ENCODE results near the gene DYDC2.

DNA sequence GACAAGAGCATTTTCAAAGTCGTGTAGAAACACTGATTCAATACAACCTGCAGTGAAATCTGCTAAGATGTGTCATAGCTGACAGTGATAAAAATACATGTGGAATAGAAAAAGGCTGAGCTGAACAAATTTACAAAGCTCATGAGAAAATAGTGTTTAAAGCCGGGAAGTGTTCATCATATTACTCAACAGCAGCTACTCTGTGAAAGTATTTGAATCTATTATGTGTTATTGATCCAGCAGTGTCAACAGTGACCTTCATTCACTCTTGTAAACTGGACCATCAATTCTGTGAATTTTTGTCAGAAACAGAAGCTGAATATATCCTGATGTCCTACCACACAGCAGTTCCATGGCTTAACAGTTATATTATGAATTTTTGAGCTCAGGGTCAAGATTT, 11.7 kb upstream of the DYDC2 start:
- TF ChIP-seq, protein P1, sequence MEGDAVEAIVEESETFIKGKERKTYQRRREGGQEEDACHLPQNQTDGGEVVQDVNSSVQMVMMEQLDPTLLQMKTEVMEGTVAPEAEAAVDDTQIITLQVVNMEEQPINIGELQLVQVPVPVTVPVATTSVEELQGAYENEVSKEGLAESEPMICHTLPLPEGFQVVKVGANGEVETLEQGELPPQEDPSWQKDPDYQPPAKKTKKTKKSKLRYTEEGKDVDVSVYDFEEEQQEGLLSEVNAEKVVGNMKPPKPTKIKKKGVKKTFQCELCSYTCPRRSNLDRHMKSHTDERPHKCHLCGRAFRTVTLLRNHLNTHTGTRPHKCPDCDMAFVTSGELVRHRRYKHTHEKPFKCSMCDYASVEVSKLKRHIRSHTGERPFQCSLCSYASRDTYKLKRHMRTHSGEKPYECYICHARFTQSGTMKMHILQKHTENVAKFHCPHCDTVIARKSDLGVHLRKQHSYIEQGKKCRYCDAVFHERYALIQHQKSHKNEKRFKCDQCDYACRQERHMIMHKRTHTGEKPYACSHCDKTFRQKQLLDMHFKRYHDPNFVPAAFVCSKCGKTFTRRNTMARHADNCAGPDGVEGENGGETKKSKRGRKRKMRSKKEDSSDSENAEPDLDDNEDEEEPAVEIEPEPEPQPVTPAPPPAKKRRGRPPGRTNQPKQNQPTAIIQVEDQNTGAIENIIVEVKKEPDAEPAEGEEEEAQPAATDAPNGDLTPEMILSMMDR (IDR thresholded peaks at IDR 0.05; ENCODE audit: borderline replicate concordance, extremely low read depth, low read length, poor library complexity, severe bottlenecking): no peak
- no peak for TF ChIP-seq EZH2 (IDR thresholded peaks at IDR 0.05; ENCODE audit: borderline replicate concordance, low read depth, low read length, severe bottlenecking)
